Measurements from ENCODE around the gene ABCF2. TPM values are rescaled to one million over a fixed set of nuclear protein-coding genes. Genes with fewer than 3 reads are reported as not detected.

Gene ABCF2
- polyA plus RNA-seq, 1 donor (not counting 4 experiments of a cell fraction or from before 2014, with no cell fraction given), result 33.3 TPM

DNA sequence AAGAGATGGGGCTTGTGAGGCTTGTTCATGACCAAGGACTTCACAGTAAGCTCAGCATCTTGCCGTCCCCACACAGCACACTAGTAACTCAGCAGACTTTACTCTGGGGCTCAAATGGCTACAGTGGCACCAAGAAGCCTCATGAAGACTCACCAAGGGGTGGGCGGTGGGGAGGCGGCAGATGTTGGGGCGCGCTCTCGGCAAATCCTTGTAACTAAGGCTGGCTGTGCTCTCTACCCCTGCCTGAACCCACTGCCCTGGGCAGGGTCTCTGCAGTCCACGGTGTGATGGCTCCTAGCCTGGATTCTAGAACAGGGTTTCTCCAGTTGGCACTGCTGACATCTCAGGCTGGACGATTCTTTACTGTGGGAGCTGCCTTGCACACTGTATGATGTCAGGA lies 33.9 kb upstream of the ABCF2 start:
- no peak overlapping the region for H3K4me3 ChIP-seq (ENCODE audit: control insufficient read depth in 2 of 3, extremely low read depth in 1 of 3, insufficient read depth in 2 of 3, low read depth in 1 of 3, low read length in 3 of 3)
- TF ChIP-seq EZH2 (IDR thresholded peaks at IDR 0.05; ENCODE audit: low read length), result no peak
- TF ChIP-seq CTCF (optimal IDR thresholded peaks at IDR 0.05 in 1 of 3, IDR thresholded peaks at IDR 0.05 in 1 of 3, conservative IDR thresholded peaks at IDR 0.05 in 1 of 3; ENCODE audit: extremely low read depth in 1 of 3, insufficient read depth in 2 of 3, low read length in 3 of 3), result no peak
- H3K27me3 ChIP-seq (ENCODE audit: control insufficient read depth, extremely low read depth, insufficient read depth, low read length), result peaks cover 50% of the 10 kb centered on the region
- H3K36me3 ChIP-seq (ENCODE audit: control insufficient read depth in 2 of 2, extremely low read depth in 1 of 2, insufficient read depth in 2 of 2, low read length in 2 of 2), result no peaks in the 10 kb centered on the region
- H3K79me2 ChIP-seq (ENCODE audit: control insufficient read depth, insufficient read depth, low read length), result no peaks in the 10 kb centered on the region
- dilution Hi-C loops (cut with MboI; ENCODE audit: extremely low pct_ligation_motif_present, low sequenced_read_pairs), result no loop called here
- H3K4me1 ChIP-seq (ENCODE audit: control insufficient read depth, extremely low read depth, insufficient read depth, low read length), result no peaks in the 10 kb centered on the region
- H3K9me3 ChIP-seq (ENCODE audit: control insufficient read depth, low read depth, low read length), result no peaks in the 10 kb centered on the region
- no peak overlapping the region for H3K27ac ChIP-seq (ENCODE audit: control insufficient read depth, insufficient read depth, low read length)
- no peak overlapping the region for H2AFZ ChIP-seq (ENCODE audit: control insufficient read depth, low read length)
- no peak overlapping the region for H3K9ac ChIP-seq (ENCODE audit: control insufficient read depth, extremely low read depth, insufficient read depth, low read length)
- DNase-seq (ENCODE audit: low read depth, low spot score) (no peak), FAIRE-seq (no peak)
- H3K4me2 ChIP-seq (ENCODE audit: control insufficient read depth, extremely low read depth, insufficient read depth, low read depth, low read length), result no peak overlapping the region
- no peaks in the 10 kb centered on the region for H4K20me1 ChIP-seq (ENCODE audit: control insufficient read depth, extremely low read depth, insufficient read depth, low read length)
- H3K9me1 ChIP-seq (ENCODE audit: control insufficient read depth, extremely low read depth, insufficient read depth, low read length), result no peaks in the 10 kb centered on the region

DNA sequence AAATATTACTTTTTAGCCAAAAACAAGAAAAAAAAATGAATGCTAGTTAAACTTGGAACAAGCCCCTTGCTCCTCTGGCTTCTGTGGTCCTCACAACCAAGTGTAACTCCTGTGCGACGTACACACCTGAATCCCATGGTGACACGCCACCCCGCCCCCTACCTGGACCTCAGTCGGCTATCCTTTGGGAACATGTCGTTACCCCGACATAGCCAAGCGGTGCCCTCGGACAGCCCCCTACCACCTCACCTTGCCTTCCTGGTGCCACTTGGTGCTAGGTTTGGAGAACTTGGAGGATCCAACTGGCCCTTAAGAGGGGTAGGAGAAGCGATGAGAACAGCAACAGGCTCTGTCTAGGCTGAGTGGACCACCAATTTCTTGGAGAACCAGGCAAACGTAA lies 33.5 kb upstream of the ABCF2 start:
- Histone ChIP-seq H3K27me3 (ENCODE audit: control insufficient read depth, extremely low read depth, insufficient read depth, low read length) (peaks cover 52% of the 10 kb centered on the region), H4K20me1 (ENCODE audit: control insufficient read depth, extremely low read depth, insufficient read depth, low read length) (no peaks in the 10 kb centered on the region), H3K27ac (ENCODE audit: control insufficient read depth, insufficient read depth, low read length) (no peak overlapping the region), H3K4me3 (ENCODE audit: control insufficient read depth in 2 of 3, extremely low read depth in 1 of 3, insufficient read depth in 2 of 3, low read depth in 1 of 3, low read length in 3 of 3) (no peak overlapping the region), H2AFZ (ENCODE audit: control insufficient read depth, low read length) (no peak overlapping the region), H3K79me2 (ENCODE audit: control insufficient read depth, insufficient read depth, low read length) (no peaks in the 10 kb centered on the region), H3K4me2 (ENCODE audit: control insufficient read depth, extremely low read depth, insufficient read depth, low read depth, low read length) (no peak overlapping the region), H3K9me3 (ENCODE audit: control insufficient read depth, low read depth, low read length) (no peaks in the 10 kb centered on the region), H3K9ac (ENCODE audit: control insufficient read depth, extremely low read depth, insufficient read depth, low read length) (no peak overlapping the region), H3K36me3 (ENCODE audit: control insufficient read depth in 2 of 2, extremely low read depth in 1 of 2, insufficient read depth in 2 of 2, low read length in 2 of 2) (no peaks in the 10 kb centered on the region), H3K4me1 (ENCODE audit: control insufficient read depth, extremely low read depth, insufficient read depth, low read length) (no peaks in the 10 kb centered on the region), H3K9me1 (ENCODE audit: control insufficient read depth, extremely low read depth, insufficient read depth, low read length) (no peaks in the 10 kb centered on the region)
- FAIRE-seq (no peak), DNase-seq (ENCODE audit: low read depth, low spot score) (no peak)
- no peak for TF ChIP-seq EZH2 (IDR thresholded peaks at IDR 0.05; ENCODE audit: low read length)
- no peak for TF ChIP-seq CTCF (optimal IDR thresholded peaks at IDR 0.05 in 1 of 3, IDR thresholded peaks at IDR 0.05 in 1 of 3, conservative IDR thresholded peaks at IDR 0.05 in 1 of 3; ENCODE audit: extremely low read depth in 1 of 3, insufficient read depth in 2 of 3, low read length in 3 of 3)
- dilution Hi-C loops (cut with MboI; ENCODE audit: extremely low pct_ligation_motif_present, low sequenced_read_pairs), result no loop called here

Data from keratinocyte (primary cell).